ENCODE results near the gene TNFAIP1.
A peak's percentile ranks its signal among the peaks of the same experiment; 100 is the strongest.

TNFAIP1 gene

DNA sequence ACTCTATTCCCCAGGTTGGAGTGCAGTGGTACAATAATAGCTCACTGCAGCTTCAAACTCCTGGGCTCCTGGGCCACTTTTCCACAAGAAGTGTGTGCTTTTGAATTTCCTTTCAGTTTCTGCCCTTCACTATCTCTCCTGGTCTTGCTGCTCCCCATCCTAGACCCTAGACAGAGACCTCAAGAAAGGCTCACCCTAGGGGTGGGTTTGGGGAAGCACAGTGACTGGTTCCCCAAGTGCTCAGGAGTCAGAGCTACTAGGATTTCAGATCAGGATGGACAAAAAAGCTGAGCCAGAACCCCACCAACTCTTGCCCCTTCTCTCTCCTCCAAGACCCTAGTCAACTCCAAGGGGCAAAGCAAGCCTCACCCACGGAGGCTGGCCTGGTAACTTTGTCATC lies 31.0 kb downstream of the TNFAIP1 start:
- intact Hi-C loops (cut with DNase I) = no loop called here
- DNase-seq = no peak

DNA sequence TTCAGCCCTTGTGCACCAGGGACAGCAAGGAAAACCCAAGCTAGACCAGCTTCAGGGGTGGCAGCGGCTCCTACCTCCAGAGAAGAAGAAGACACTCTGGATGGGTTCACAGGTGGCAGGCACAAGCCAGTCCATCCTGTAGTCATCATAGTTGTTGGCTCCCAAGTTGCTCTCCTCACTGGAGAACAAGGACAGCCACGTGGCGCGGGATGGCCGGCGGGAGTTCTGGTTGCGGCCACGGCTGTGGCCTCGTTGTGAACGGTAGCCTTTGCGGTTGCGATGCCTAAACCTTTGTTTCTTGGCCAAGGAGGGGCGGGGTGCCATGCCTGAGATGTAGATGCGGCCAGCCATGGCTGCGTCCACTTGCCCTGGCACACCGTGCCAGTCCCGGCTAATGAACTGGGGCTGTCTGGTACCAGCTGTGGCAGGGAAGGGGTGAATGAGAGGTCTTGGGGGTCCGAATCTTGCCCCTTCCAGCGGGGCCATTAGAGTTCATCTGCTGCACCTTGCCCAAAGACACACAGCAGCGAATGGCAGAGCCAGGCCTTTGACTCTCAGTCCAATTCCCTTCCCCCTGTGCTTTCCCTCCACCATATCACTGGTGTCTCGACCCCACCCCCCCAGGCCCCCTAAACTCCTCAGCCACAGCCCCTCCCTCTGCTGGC lies 32.2 kb downstream of the TNFAIP1 start:
- no peak for DNase-seq
- intact Hi-C loops (cut with DNase I) = no loop called here

DNA sequence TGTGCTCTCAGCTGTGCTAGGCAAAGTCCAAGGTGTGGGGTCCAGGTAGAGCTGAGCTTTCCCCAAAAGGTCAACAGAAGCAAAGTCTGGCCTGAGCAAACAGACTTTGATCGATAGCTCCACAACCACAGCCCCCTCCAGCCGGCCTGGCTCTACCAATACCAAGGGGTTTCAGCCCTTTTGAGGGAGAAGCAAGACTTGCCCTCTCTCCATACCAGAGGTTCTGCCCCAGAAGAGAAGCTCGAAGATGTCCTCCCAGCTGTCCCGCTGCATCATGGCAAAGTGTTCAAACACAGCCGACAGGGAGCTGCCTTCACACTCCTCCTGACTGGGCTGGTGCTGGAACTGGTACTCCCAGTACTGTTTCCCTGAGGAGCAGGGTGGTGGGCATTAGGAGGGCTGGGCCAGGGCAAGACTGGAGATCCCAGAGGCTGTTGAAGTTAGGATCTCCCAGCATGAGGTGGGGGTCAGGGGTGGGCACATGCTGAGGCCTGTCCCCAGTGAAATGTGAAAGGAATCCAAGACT lies 32.8 kb downstream of the TNFAIP1 start:
- intact Hi-C loops (cut with DNase I) = no loop called here
- DNase-seq = no peak

DNA sequence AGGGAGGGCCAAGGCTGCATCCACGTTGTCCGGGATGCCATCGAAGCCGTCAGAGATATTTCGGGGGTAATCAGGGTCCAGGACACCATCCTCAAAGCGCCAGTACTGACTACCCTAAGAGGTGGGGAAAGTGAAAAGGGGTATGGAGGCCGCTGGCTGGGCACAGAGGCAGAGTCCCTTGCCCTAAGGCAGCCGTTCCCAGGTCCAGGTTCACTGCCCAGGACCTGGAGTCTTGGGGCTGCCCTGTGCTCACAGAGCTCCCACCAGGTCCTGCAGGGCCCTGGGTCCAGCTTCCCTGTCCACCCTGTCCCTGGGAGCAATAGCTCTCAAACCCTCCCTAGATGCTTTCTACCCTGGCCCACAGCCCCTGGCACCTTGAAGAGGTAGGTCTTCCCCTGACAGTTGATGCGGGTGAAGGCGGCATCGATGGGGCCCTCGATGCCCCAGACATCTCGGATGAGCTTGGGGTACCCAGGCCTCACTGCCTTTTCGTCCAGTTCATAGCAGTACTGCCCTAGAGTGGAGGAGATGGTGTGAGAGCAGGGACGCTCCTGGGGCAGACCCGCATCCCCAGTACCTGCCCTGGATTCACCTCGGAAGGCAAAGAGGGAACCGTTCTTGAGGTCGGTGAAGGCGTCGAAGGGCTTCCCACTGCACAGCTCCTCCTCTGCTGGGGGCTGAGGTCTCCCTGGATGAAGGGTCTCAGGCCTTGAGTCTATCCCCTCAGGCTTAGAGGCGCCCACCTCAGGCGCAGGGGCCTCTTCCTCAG lies 33.5 kb downstream of the TNFAIP1 start:
- intact Hi-C loops (cut with DNase I) = no loop called here
- no peak for DNase-seq

DNA sequence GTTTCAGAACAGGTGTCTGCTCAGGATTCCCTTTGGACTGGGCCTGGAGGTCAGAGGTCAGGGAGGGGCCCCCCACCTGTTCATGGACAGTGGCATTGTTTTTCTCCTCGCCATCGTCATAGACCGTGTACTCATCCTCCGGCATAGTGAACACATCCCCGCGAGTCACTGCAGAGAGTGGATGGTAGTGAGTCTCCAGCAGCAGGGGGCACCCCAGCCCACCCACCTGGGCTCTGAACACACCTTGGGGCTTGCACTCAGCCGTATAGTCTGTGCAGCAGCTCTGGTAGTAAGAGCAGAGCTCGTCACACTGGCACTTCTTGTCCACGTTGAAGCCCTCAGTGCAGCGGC lies 34.1 kb downstream of the TNFAIP1 start:
- intact Hi-C loops (cut with DNase I) = no loop called here

DNA sequence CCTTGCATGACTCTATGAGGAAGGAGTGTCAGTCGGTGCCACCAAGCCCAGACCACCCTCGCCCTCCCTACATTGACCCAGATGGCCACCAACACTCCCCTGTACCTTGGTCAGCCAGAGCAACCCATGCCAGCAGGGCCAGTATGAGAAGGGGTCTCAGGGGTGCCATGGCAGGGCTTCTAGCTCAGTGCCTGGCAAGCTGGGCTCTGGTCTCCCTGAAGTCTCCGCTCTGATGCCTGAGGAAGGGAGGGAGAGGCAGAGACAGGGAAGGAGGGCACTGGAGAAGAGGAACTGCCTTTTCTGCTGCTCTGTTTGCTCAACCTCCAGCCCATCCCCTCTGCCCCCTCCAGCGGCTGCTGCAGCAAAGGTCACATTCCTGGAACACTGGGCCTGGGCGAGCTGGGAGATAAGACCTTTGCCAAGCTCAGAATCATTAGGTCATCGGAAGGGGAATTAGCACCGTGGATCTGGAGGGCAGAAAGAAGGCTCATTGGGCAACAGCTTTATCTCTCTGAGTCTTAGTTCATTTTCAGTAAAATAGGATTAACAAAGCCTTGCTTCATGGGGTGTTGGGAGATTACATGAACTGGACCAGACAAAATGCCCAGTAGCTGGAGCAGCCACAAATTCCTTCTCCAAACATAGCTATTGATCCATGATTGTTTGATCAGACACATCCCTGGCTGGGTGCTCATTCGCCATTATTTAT lies 34.6 kb downstream of the TNFAIP1 start, which contains the start of gene VTN:
Gene VTN (minus strand): TSS at position 273 of the 709 bp plus-strand sequence. CDS start 104 bp downstream, at position 169.
- no peak for DNase-seq
- intact Hi-C loops (cut with DNase I) = no loop called here

More for the DNA sequence above, 34.1 kb downstream of the TNFAIP1 start:
- no peak for DNase-seq

DNA sequence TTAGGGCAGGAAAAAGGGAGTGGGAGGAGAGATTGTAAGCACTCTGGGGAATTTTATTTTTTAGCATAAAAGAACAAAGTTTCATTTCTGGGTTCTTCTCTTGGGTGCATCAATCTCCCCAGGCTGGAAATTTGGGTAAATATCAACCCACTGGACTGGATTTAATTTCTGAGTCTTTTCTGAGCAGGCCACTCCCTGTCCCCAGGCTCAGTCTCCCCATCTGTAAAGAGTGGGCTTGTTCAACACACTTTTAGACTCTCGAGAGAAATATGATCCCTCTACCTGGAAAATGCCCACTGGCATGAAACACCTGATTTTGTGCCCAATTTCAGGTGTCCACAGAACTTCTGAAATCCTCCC lies 35.2 kb downstream of the TNFAIP1 start:
- intact Hi-C loops (cut with DNase I) = no loop called here
- no peak for DNase-seq

DNA sequence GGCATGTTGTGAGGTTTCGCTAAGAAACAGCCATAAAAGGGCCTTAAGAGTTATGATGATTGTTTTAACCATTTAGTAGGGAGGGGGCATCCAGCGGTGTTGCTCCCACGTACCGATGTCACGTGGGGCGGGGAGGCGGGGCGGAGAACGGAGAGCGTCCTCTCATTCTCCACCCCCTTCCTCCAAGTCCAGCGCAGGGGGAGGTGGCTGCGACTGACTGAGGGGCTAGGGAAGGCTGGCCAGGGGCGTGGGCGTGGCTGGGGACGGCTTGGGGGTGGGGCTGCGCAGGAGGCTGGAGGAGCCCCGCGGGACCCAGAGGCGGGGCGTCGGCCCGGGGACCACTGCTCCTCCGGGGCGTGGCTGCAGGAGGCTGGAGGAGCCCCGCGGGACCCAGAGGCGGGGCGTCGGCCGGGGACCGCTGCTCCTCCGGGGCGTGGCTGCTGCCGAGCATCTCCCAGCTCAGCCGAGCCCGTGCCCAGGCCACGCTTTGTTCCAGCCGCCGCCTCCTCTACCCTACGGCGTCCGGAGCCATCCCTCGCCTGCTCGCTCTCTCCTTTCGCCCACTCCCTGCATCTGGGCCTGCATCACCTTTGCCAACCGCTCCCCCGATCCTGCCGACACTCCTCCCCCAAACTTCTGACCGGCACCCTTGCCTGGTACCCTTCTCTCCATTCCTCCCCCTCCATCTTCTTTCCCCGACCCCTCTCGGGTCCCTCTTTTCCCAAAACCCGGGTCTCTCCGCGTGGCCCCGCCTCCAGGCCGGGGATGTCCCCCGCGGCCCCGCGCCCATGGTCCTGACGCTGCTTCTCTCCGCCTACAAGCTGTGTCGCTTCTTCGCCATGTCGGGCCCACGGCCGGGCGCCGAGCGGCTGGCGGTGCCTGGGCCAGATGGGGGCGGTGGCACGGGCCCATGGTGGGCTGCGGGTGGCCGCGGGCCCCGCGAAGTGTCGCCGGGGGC lies 36.0 kb downstream of the TNFAIP1 start, which contains the start of gene SARM1:
Gene SARM1 (plus strand): TSS at position 450 of the 958 bp plus-strand sequence. CDS start 339 bp downstream, at position 789.
- peak; percentile 71 to 95 (median 89) for DNase-seq
- intact Hi-C loops (cut with DNase I) = no loop called here

DNA sequence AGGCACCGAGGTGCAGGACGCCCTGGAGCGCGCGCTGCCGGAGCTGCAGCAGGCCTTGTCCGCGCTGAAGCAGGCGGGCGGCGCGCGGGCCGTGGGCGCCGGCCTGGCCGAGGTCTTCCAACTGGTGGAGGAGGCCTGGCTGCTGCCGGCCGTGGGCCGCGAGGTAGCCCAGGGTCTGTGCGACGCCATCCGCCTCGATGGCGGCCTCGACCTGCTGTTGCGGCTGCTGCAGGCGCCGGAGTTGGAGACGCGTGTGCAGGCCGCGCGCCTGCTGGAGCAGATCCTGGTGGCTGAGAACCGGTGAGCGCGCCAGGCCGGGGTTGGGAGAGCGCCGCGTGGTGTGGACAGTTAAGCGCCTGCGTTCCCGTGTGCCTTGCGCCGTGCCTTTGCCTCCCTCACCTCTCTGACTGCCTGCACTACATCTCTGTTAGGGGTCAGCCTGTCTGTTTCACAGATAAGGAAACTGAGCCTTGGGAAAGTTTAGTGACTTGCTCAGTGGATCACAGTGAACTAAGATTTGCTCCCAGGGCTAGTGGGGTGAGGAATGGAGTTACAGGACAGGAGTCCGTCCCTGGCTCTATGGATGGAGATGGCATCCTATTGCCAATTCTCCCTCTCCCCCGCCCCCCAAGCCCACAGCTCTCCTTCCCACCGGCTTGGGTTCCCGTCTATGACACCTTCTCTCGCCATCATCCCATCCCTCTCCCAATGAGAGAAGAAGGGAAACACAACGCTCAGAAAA lies 36.8 kb downstream of the TNFAIP1 start:
- intact Hi-C loops (cut with DNase I) = no loop called here
- peak in 35 of 42 donors; percentile 23 to 71 (median 54) for DNase-seq

DNA sequence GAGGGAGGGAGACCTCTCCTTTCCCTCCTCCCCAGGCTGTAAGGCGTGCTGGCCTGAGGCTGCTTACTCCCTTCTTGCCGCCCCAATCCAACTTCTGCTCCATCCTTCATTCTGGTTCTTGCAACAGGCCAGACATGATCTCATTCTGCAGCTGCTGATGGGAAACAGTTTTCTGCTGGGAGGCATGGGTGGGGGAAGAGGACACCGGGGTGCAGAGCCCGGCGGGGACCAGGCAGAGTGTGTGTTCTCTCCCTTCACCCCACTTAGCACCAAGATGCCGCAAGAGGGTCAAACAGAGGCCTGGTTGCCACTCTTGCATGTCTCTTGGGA lies 37.3 kb downstream of the TNFAIP1 start:
- intact Hi-C loops (cut with DNase I) = no loop called here

DNA sequence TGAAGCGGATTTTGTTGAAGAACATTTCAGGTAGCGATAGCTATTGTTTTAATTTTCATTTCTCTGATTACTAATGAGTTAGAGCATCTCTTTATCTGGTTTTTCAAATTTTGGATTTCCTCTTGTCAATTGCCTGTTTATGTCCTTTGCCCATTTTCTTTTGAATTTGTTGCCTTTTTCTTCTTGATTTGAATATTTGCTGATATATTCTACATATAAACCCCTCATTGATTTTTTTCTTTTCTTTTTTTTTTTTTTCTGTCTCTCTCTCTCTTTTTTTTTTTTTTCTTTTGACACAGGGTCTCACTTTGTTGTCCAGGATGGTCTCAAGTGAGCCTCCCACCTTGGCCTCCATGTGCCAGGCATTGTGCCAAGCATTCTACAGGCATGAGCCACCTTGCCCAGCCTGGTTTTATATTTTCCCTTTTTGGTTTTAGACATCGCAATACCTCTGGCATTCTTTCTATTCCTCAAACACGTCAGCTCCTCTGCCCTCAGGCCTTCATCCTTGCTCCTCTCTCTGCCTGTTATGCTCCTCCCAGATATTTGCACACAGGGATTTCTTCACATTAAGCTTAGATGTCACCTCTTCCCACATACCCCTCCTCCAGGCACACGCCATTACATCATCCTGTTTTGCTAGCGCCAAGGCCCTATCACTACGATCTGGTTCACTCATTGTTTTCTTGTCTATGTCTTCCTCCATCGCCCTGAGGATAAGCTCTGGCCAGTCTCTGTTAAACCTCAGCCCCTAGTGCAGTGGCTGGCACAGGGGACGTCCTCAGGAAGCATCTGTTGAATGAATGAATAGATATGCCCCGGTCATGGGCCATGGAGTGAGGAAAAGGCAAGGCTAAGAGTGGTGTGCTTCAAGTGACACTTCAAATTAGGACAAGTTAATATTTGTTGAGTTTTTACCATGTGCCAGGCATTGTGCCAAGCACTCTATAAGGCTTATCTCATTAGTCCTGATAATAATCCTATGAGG lies 44.5 kb downstream of the TNFAIP1 start:
- peak in 12 of 42 donors; percentile 33 to 66 (median 55) for DNase-seq
- intact Hi-C loops (cut with DNase I) = no loop called here

More for the DNA sequence above, 37.3 kb downstream of the TNFAIP1 start:
- peak in 1 of 42 donors; percentile 10 for DNase-seq

DNA sequence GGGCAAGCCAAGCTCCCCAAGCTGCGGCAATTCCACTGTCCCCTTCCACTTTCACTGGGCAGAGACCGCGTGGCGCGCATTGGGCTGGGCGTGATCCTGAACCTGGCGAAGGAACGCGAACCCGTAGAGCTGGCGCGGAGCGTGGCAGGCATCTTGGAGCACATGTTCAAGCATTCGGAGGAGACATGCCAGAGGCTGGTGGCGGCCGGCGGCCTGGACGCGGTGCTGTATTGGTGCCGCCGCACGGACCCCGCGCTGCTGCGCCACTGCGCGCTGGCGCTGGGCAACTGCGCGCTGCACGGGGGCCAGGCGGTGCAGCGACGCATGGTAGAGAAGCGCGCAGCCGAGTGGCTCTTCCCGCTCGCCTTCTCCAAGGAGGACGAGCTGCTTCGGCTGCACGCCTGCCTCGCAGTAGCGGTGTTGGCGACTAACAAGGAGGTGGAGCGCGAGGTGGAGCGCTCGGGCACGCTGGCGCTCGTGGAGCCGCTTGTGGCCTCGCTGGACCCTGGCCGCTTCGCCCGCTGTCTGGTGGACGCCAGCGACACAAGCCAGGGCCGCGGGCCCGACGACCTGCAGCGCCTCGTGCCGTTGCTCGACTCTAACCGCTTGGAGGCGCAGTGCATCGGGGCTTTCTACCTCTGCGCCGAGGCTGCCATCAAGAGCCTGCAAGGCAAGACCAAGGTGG lies 45.7 kb downstream of the TNFAIP1 start:
- DNase-seq = peak in 26 of 42 donors; percentile 12 to 73 (median 52)
- intact Hi-C loops (cut with DNase I) = no loop called here

DNA sequence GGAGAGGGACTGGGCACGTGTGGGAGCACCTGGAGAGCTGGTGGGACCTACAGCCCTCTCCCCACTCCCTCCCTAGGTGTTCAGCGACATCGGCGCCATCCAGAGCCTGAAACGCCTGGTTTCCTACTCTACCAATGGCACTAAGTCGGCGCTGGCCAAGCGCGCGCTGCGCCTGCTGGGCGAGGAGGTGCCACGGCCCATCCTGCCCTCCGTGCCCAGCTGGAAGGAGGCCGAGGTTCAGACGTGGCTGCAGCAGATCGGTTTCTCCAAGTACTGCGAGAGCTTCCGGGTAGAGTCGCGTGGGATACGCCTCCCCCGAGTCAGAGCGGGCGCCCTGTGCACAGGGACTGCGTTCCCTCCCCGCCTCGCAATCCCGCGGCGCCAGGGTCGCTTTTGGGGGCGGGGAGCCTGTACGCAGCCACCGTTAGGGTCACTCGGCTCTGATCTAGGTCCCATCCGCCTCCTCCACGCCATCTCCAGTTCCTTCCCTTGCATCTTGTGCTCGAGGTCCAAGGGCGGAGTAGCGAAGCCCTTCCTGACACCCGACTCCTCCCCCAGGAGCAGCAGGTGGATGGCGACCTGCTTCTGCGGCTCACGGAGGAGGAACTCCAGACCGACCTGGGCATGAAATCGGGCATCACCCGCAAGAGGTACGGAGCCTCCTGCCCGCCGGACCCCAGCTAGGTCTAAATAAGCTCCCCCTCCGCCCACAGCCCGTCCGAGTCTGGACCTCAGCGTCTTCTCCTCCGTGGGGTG lies 48.9 kb downstream of the TNFAIP1 start:
- DNase-seq = peak in 31 of 42 donors; percentile 26 to 77 (median 52)
- intact Hi-C loops (cut with DNase I) = no loop called here

DNA sequence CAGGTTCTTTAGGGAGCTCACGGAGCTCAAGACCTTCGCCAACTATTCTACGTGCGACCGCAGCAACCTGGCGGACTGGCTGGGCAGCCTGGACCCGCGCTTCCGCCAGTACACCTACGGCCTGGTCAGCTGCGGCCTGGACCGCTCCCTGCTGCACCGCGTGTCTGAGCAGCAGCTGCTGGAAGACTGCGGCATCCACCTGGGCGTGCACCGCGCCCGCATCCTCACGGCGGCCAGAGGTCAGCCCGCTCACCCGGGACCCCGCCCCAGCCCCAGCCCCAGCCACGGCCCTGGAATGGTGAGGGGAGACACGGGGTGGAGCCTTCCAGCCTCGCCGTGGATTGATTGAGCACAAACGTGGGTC lies 49.5 kb downstream of the TNFAIP1 start:
- intact Hi-C loops (cut with DNase I) = no loop called here
- peak in 2 of 42 donors; percentile 12 to 22 for DNase-seq

DNA sequence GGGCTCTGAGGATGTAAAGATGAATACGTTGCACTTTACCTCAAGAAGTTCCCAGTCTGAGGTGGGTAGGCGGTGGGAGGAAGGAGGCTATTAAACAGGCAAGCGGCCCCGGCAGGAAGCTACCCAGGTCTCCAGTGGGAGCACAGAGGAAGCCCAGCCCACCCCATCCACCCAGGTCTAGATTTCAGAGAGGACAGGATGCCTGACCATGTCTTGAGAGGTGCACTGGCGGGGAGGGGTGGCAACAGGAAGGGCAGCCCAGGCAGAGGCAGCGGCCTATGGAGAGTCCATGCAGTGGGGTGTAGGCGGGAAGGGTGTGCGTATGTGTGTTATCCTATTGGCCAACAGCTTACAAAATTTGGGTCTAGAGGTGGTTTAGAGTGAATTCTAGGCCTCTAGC lies 49.8 kb downstream of the TNFAIP1 start:
- intact Hi-C loops (cut with DNase I) = no loop called here
- peak in 1 of 42 donors; percentile 30 for DNase-seq

DNA sequence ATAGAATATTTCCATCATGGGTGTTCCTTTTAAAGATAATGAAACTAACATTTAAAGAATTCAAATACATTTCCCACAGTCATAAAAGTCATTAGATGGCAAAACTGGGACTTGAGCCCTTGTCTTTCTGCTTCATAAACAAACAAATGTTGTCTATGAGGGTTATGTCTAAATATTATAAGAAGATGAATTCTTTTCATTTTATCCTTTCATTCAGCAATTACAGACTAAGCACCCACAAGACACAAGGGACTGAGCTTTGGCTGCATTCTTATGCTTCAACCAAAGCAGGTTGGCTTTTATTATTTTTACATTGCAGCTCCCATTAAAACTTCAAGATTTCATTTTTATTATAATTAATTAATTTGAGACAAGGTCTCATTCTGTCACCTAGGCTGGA lies 50.8 kb downstream of the TNFAIP1 start:
- no peak for DNase-seq
- intact Hi-C loops (cut with DNase I) = no loop called here

Measured in head of caudate nucleus (tissue), 42 donors.